Stimulated activated CD8-positive, alpha-beta memory T cell treated with anti-CD3 and anti-CD28 coated beads, Interleukin-2, amount 100 ng/mL, for 1 hour (primary cell): Measurements from ENCODE around the gene ZNF346.
A peak's percentile ranks its signal among the peaks of the same experiment; 100 is the strongest.

Experiments
- DNase-seq, 2 donors: peaks; one replicate each; pipeline ENCODE4 v3.0.0-alpha.2; 2020; ENCODE audit warnings: low read depth in 2 of 2

ZNF346 gene

GRCh38 chr5:177094224-177095087 lies 72.0 kb downstream of the ZNF346 start:
- no peak for DNase-seq

GRCh38 chr5:177095088-177095669 lies 72.7 kb downstream of the ZNF346 start:
- no peak for DNase-seq

- DNase-seq = no peak
These were observed 73.9 kb downstream of the ZNF346 start for GRCh38 chr5:177096162-177097015.

- no peak for DNase-seq
These were observed 74.8 kb downstream of the ZNF346 start for GRCh38 chr5:177097016-177097985.

- DNase-seq = no peak
These were observed 75.6 kb downstream of the ZNF346 start for GRCh38 chr5:177098120-177098469.

DNA sequence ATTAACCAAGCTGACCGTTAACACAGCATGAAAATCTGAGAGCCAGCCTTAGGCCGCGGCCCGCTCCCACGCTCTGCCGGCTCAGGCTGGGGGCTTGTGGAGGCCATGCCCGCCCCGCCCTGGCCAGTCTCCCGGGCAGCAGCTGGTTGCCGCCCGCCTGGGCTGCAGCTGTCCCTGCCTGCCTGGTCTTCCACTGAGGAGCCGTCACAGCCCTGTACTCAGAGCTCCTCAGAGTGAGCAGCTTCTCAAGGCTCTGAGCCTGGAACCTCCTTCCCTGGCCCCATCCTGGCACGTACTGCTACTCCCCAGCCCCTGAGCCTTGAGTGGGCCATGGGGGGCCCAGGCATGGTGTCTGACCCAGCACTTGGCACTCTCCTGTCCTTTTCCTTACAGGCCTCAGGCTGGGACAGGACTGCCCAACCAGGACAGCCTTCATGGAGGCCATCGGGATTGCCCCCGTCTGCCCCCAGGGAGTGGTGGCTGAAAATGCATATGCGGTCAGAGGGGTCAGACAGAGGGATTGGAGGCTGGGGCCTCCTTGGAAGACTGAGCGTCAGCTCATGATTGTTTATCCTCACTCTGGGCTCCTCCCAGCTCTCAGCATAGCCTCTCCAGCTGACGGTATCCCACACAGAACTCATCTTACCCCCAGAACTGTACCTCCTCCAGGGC lies 76.1 kb downstream of the ZNF346 start:
- DNase-seq = no peak

- DNase-seq = no peak
These were observed 77.1 kb downstream of the ZNF346 start for GRCh38 chr5:177099422-177100093.

DNA sequence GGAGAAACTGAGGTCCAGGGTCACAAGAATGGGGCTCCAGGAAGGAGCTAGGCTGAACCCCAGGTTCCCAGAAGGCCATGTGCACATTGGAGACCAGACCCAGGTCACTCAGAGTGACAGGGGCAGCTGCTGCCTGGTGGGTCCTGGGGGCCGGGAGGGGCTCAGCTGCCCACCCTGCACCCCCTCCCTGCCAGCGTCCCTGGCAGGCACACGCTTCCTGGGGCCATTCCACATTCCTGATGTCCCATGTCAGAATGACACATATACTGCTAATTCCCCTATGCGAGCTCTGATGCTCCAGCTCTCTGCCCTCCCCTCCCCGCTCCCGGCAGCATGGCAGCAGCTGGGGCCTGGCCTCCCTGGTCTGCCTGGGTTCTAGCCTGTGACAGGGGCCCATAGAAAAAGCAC lies 78.2 kb downstream of the ZNF346 start:
- DNase-seq = no peak

DNA sequence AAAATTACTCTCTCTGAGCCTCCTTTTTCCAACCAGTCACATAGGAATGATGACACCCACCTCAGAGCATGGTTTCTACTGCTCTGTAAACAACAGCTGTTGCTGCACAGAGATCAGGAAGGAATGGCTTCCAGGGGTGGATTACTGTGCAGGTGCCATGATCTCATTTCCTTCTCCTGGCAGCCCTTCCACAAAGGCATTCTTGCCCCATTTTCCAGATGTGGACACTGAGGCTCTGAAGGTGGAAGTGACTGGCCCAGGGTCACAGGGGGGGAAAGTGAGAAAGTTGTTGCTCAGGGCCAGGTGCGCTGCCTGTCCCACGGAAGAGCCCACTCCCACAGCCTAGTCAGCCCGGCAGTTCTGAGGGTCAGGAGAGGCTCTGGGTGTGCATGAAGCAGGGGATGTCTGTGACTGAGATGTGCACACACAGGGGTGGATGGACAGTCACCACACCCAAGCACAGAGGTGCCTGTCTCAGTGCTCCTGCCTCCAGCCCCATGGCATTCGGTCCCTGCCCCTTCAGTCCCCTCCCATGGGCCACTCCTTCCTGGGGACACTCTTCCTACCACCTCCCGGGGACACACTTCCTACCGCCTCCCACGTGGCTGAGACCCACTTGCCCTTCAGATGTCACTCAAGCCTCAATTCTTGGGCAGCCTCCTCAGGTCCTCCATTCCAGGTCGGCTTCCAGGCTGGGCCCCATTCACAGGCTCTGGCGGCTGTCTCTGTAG lies 81.2 kb downstream of the ZNF346 start:
- no peak for DNase-seq

DNA sequence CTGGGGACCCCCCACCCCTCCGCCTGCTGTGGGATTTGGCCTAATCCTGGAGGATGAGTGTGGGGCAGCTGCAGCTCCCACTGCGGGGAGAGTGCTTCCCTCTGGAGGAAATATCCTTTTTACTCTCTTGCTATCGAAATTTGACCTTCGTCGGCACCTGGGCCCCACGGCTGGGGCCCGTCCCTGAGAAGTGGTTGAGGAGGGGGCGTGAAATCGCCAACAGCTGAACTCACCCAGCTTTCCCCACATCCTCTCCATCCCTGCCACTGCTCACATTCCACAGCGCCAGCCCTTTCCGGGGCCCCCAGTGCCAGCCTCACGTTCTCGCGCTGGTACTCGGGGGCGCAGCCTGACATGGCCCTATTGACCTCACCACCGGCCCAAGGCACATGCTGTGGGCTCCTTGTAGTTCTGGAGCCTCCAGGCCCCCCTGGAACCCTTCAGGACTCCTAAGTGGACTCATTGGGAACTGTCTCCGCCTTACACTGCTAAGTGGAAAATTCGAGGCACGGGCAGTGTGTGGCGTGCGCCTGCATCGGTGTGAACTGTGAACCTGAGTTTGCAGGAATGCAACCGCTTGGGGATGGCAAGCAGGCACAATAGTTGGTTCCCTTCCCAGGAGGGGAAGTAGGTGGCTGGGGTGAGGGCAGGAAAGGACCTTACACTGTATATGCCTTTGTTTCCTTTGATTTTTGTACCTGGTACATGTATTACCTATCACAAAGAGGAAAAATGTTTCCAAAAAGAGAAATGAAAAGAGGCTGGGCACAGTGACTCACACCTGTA lies 83.4 kb downstream of the ZNF346 start:
- no peak for DNase-seq

GRCh38 chr5:177107159-177107558 lies 84.7 kb downstream of the ZNF346 start:
- DNase-seq = no peak

DNA sequence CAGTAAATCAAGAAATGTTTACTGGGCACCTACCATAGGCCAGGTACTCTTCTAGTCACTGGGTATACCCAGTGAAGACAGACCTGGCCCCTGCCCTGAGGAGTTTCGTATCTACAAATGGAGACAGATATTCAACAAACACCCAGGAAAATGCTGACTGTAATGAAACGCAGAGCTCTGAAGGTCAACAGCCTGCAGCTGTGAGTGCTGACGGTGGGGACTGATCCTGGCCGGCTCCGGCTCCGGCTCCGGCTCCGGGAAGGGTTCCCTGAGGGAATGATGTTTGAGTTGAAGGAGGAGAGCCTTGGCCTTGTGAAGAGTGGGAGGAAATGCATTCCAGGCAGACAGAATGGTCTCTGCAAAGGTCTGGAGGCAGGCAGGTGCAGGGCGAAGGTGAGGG lies 87.3 kb downstream of the ZNF346 start:
- DNase-seq = no peak

DNA sequence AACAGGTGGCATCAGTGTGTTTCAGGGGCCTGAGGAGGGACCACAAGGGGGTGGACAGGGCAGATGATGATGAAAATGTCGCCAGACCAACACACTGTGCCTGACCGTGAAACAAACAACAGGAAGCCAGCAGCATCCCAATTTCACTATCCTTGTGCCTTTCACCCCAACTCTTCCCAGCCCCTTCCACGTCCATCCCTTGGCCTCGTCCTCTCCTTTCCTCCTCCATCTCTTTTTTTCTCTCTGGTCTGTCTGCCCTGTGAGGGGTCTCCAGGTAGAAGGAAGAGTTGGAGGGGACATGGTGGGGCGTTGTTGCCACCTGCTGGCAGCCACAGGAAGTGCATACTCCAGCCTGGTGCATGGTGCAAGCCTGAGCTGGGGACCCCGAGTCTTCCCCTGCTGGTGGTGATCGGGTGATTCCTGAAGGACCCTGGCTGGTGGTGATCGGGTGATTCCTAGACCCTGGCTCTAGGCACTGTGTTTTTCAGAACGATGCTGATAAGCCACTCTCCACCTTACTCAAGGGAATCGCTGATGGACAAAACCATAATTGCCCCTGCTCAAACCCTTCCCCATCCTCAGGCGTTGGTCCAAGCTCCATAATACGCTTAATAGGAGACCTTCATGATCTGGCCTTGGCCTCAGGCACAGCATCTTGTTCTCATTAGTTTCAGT lies 89.4 kb downstream of the ZNF346 start:
- peak; percentile 34 to 44 for DNase-seq

DNA sequence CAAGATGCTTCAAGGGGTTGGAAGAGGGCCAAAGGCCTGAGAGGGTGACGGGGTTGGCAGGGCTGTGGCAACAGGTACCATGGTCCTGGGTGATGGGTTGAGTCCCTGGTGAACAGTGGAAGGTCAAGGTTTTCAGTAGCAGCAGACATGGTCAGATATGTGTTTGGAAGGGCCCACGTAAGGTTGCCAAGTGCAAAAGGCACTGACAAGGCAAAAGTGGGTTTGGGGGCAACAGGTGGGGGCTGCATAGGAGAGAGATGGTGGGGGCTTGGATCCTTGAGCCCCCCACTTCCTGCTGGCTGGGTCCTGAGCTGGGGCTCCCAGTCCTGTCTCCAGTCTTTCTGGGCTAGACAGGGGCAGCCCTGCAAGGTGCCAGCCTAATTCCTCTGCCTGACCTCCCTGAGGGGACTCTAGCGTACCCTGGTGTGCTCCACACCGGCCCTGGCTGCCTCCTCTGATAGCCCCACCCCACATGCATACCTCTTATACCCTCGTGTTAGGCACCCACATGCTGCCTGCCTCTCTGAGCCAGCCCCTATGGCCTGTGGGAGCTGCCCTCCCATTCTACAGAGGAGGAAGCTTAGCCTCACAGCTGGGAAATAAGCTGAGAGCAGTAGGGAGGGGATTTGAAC lies 90.2 kb downstream of the ZNF346 start:
- no peak for DNase-seq

DNA sequence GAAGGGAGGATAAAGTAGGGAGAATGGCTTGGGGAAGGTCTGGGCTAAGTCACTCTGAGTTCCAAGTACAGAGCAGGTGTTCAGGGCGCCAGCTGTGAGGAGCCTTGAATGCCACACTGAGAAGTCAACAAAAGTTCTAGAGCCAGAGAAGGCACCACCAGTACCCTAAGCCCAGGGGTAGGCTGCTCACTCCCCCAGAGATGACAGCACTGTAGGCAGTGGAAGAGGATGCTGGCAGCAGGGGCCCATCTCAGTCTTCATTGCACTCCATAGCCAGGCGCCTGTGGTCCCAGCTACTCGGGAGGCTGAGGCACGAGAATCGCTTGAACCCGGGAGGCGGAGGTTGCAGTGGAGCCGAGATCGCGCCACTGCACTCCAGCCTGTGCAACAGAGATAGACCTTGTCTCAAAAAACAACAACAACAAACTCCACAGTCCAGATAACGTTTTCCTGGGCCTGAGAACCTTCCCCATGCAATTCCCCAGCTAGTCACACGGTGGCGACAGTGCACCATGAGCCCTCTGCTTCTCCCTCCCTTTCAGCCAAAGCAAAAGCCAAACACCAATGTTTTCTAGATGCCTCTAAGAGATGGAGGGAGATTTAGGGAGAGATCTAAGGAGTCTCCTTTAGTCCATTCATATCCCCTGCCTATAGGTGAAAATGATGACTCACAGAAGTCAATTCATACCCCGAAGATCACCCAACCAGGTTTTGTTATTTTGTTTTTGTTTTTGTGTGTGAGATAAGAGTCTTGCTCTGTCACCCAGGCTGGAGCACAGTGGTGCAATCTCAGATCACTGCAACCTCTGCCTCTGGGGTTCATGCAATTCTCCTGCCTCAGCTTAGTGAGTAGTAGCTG lies 91.3 kb downstream of the ZNF346 start:
- DNase-seq = peak; percentile 56 to 59

GRCh38 chr5:177116631-177117373 lies 94.3 kb downstream of the ZNF346 start:
- DNase-seq = peak; percentile 50 to 66
